ENCODE data around the gene XXYLT1.

XXYLT1 gene

GRCh38 chr3:195137638-195138588, 133.0 kb downstream of the XXYLT1 start:
- no peak overlapping the region for H3K18ac ChIP-seq (ENCODE audit: low read depth in 1 of 2, low read length in 2 of 2)
- H2BK15ac ChIP-seq (ENCODE audit: low read depth, poor library complexity, severe bottlenecking) = no peak overlapping the region
- H3K27me3 ChIP-seq (ENCODE audit: control insufficient read depth in 1 of 2, insufficient read depth in 1 of 2, low read length in 2 of 2) = no peaks in the 10 kb centered on the region
- H2BK120ac ChIP-seq (ENCODE audit: low read depth, low read length) = no peak overlapping the region
- H3K36me3 ChIP-seq (ENCODE audit: control insufficient read depth in 1 of 2, insufficient read depth in 2 of 2, low read depth in 1 of 2, low read length in 2 of 2) = peaks cover 0 to 17% of the 10 kb centered on the region in 2 experiments
- H2BK12ac ChIP-seq (ENCODE audit: low read length in 2 of 2) = no peak overlapping the region
- H4K8ac ChIP-seq (ENCODE audit: low read length) = no peak overlapping the region
- H3K9ac ChIP-seq (ENCODE audit: low read length) = no peak overlapping the region
- no peak overlapping the region for H3K4me3 ChIP-seq (ENCODE audit: insufficient read depth in 1 of 2, low read depth in 1 of 2, low read length in 2 of 2)
- H3K9me3 ChIP-seq (ENCODE audit: control insufficient read depth, low read length) = peaks cover 8% of the 10 kb centered on the region
- no peak overlapping the region for H2AFZ ChIP-seq (ENCODE audit: low read depth, low read length)
- H2BK5ac ChIP-seq (ENCODE audit: low read depth, low read length, poor library complexity, severe bottlenecking) = no peak overlapping the region
- 94% methylated on average over 7 of the region's 11 CpGs for WGBS
- no peak overlapping the region for H3K27ac ChIP-seq (ENCODE audit: low read length, poor library complexity, severe bottlenecking)
- H3K79me1 ChIP-seq (replicated peaks; ENCODE audit: low read length, poor library complexity, severe bottlenecking) = no peaks in the 10 kb centered on the region
- no peak overlapping the region for H3K14ac ChIP-seq (ENCODE audit: low read length in 2 of 2)
- H3K4ac ChIP-seq (ENCODE audit: low read depth in 1 of 2, low read length in 2 of 2) = no peak overlapping the region
- no peak overlapping the region for H3K4me2 ChIP-seq (ENCODE audit: low read length, poor library complexity, severe bottlenecking)
- H2AK5ac ChIP-seq (ENCODE audit: low read length, severe bottlenecking) = no peak overlapping the region
- no peak overlapping the region for H3K23ac ChIP-seq (ENCODE audit: low read length in 2 of 2)
- no peak for DNase-seq
- no peaks in the 10 kb centered on the region for H3K4me1 ChIP-seq (ENCODE audit: control insufficient read depth, insufficient read depth, low read depth, low read length)
- H4K91ac ChIP-seq (ENCODE audit: low read length) = no peak overlapping the region

GRCh38 chr3:195135917-195136316, 135.0 kb downstream of the XXYLT1 start:
- no peak overlapping the region for H3K27ac ChIP-seq (ENCODE audit: low read length, poor library complexity, severe bottlenecking)
- WGBS = 94% methylated on average over 7 of the region's 8 CpGs
- H3K9ac ChIP-seq (ENCODE audit: low read length) = no peak overlapping the region
- H2BK120ac ChIP-seq (ENCODE audit: low read depth, low read length) = no peak overlapping the region
- no peaks in the 10 kb centered on the region for H3K4me1 ChIP-seq (ENCODE audit: control insufficient read depth, insufficient read depth, low read depth, low read length)
- H3K4ac ChIP-seq (ENCODE audit: low read depth in 1 of 2, low read length in 2 of 2) = no peak overlapping the region
- H3K23ac ChIP-seq (ENCODE audit: low read length in 2 of 2) = no peak overlapping the region
- H2AK5ac ChIP-seq (ENCODE audit: low read length, severe bottlenecking) = no peak overlapping the region
- H3K4me2 ChIP-seq (ENCODE audit: low read length, poor library complexity, severe bottlenecking) = no peak overlapping the region
- peaks cover 3% of the 10 kb centered on the region for H3K79me1 ChIP-seq (replicated peaks; ENCODE audit: low read length, poor library complexity, severe bottlenecking)
- H3K9me3 ChIP-seq (ENCODE audit: control insufficient read depth, low read length) = peaks cover 6% of the 10 kb centered on the region
- DNase-seq = no peak
- no peak overlapping the region for H4K8ac ChIP-seq (ENCODE audit: low read length)
- no peak overlapping the region for H3K14ac ChIP-seq (ENCODE audit: low read length in 2 of 2)
- no peak overlapping the region for H3K4me3 ChIP-seq (ENCODE audit: insufficient read depth in 1 of 2, low read depth in 1 of 2, low read length in 2 of 2)
- H4K91ac ChIP-seq (ENCODE audit: low read length) = no peak overlapping the region
- no peak overlapping the region for H2BK12ac ChIP-seq (ENCODE audit: low read length in 2 of 2)
- peaks cover 0 to 9% of the 10 kb centered on the region in 2 experiments for H3K36me3 ChIP-seq (ENCODE audit: control insufficient read depth in 1 of 2, insufficient read depth in 2 of 2, low read depth in 1 of 2, low read length in 2 of 2)
- H2AFZ ChIP-seq (ENCODE audit: low read depth, low read length) = no peak overlapping the region
- H2BK15ac ChIP-seq (ENCODE audit: low read depth, poor library complexity, severe bottlenecking) = no peak overlapping the region
- no peaks in the 10 kb centered on the region for H3K27me3 ChIP-seq (ENCODE audit: control insufficient read depth in 1 of 2, insufficient read depth in 1 of 2, low read length in 2 of 2)
- no peak overlapping the region for H2BK5ac ChIP-seq (ENCODE audit: low read depth, low read length, poor library complexity, severe bottlenecking)
- H3K18ac ChIP-seq (ENCODE audit: low read depth in 1 of 2, low read length in 2 of 2) = no peak overlapping the region

GRCh38 chr3:195134431-195134830, 136.5 kb downstream of the XXYLT1 start:
- H3K23ac ChIP-seq (ENCODE audit: low read length in 2 of 2) = no peak overlapping the region
- no peak overlapping the region for H4K8ac ChIP-seq (ENCODE audit: low read length)
- H2AK5ac ChIP-seq (ENCODE audit: low read length, severe bottlenecking) = no peak overlapping the region
- no peak overlapping the region for H3K18ac ChIP-seq (ENCODE audit: low read depth in 1 of 2, low read length in 2 of 2)
- no peak overlapping the region for H3K4ac ChIP-seq (ENCODE audit: low read depth in 1 of 2, low read length in 2 of 2)
- no peak overlapping the region for H2BK5ac ChIP-seq (ENCODE audit: low read depth, low read length, poor library complexity, severe bottlenecking)
- H2AFZ ChIP-seq (ENCODE audit: low read depth, low read length) = no peak overlapping the region
- no peaks in the 10 kb centered on the region for H3K27me3 ChIP-seq (ENCODE audit: control insufficient read depth in 1 of 2, insufficient read depth in 1 of 2, low read length in 2 of 2)
- H3K27ac ChIP-seq (ENCODE audit: low read length, poor library complexity, severe bottlenecking) = no peak overlapping the region
- H3K4me1 ChIP-seq (ENCODE audit: control insufficient read depth, insufficient read depth, low read depth, low read length) = no peaks in the 10 kb centered on the region
- no peaks in the 10 kb centered on the region for H3K9me3 ChIP-seq (ENCODE audit: control insufficient read depth, low read length)
- H3K79me1 ChIP-seq (replicated peaks; ENCODE audit: low read length, poor library complexity, severe bottlenecking) = peaks cover 6% of the 10 kb centered on the region
- no peak overlapping the region for H4K91ac ChIP-seq (ENCODE audit: low read length)
- WGBS = 83% methylated on average over 6 of the region's 6 CpGs
- H2BK15ac ChIP-seq (ENCODE audit: low read depth, poor library complexity, severe bottlenecking) = no peak overlapping the region
- H3K36me3 ChIP-seq (ENCODE audit: control insufficient read depth in 1 of 2, insufficient read depth in 2 of 2, low read depth in 1 of 2, low read length in 2 of 2) = peaks cover 0 to 8% of the 10 kb centered on the region in 2 experiments
- H3K4me2 ChIP-seq (ENCODE audit: low read length, poor library complexity, severe bottlenecking) = no peak overlapping the region
- peak overlapping the region; percentile 84 for H3K9ac ChIP-seq (ENCODE audit: low read length)
- peak; percentile 12 for DNase-seq
- no peak overlapping the region for H3K14ac ChIP-seq (ENCODE audit: low read length in 2 of 2)
- H3K4me3 ChIP-seq (ENCODE audit: insufficient read depth in 1 of 2, low read depth in 1 of 2, low read length in 2 of 2) = no peak overlapping the region
- no peak overlapping the region for H2BK120ac ChIP-seq (ENCODE audit: low read depth, low read length)
- no peak overlapping the region for H2BK12ac ChIP-seq (ENCODE audit: low read length in 2 of 2)

GRCh38 chr3:195133462-195133861, 137.5 kb downstream of the XXYLT1 start:
- Histone ChIP-seq H3K18ac (ENCODE audit: low read depth in 1 of 2, low read length in 2 of 2) (no peak overlapping the region), H3K23ac (ENCODE audit: low read length in 2 of 2) (no peak overlapping the region), H3K9me3 (ENCODE audit: control insufficient read depth, low read length) (no peaks in the 10 kb centered on the region), H3K4ac (ENCODE audit: low read depth in 1 of 2, low read length in 2 of 2) (no peak overlapping the region), H4K91ac (ENCODE audit: low read length) (no peak overlapping the region), H3K36me3 (ENCODE audit: control insufficient read depth in 1 of 2, insufficient read depth in 2 of 2, low read depth in 1 of 2, low read length in 2 of 2) (peaks cover 0 to 8% of the 10 kb centered on the region in 2 experiments), H3K9ac (ENCODE audit: low read length) (peak overlapping the region; percentile 84), H3K79me1 (replicated peaks; ENCODE audit: low read length, poor library complexity, severe bottlenecking) (peaks cover 6% of the 10 kb centered on the region), H3K4me3 (ENCODE audit: insufficient read depth in 1 of 2, low read depth in 1 of 2, low read length in 2 of 2) (no peak overlapping the region), H2BK120ac (ENCODE audit: low read depth, low read length) (no peak overlapping the region), H2BK15ac (ENCODE audit: low read depth, poor library complexity, severe bottlenecking) (no peak overlapping the region), H3K14ac (ENCODE audit: low read length in 2 of 2) (no peak overlapping the region), H3K27ac (ENCODE audit: low read length, poor library complexity, severe bottlenecking) (no peak overlapping the region), H2AFZ (ENCODE audit: low read depth, low read length) (no peak overlapping the region), H3K4me1 (ENCODE audit: control insufficient read depth, insufficient read depth, low read depth, low read length) (no peaks in the 10 kb centered on the region), H2BK12ac (ENCODE audit: low read length in 2 of 2) (no peak overlapping the region), H2AK5ac (ENCODE audit: low read length, severe bottlenecking) (no peak overlapping the region), H3K27me3 (ENCODE audit: control insufficient read depth in 1 of 2, insufficient read depth in 1 of 2, low read length in 2 of 2) (no peaks in the 10 kb centered on the region), H3K4me2 (ENCODE audit: low read length, poor library complexity, severe bottlenecking) (no peak overlapping the region), H4K8ac (ENCODE audit: low read length) (no peak overlapping the region), H2BK5ac (ENCODE audit: low read depth, low read length, poor library complexity, severe bottlenecking) (no peak overlapping the region)
- no peak for DNase-seq
- 93% methylated on average over 11 of the region's 12 CpGs for WGBS
